K562 treated with DMSO at 1 percent for 24 hours (cell line): ENCODE results near the gene TAC3. TPM values are rescaled to one million over a fixed set of nuclear protein-coding genes. Genes with fewer than 3 reads are reported as not detected.

Experiments
- total RNA-seq: library from RNA; unstranded; fragments of 300-600 nt; gene quantifications from 2 replicates; pipeline ENCODE4 v1.2.3, GENCODE V29; 2022; ENCODE audit warnings: low read depth; ENCODE audit not compliant: insufficient read depth

TAC3 gene
- total RNA-seq: 2.0 and 2.1 TPM in 2 replicates

DNA sequence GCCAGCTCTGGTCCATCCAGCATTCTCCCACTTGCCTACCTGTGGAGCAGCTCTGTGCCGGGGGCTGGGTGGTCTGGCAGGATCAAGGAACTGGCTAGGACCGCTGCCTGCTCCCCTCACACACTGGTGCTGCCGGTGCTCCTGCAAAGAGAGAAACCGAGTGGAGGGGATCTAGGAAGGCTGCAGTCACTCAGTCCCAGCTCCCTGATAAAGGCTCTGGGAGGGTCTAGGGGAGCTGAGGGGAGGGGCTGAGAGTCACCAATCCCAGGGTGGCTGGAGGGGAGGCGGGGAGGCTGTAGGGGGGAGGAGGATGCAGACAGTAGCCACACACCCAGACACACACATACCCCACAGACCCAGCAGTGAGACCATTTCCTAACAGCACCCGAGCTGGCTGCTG lies at the start of gene TAC3:
Gene TAC3, minus strand, starts transcription at position 182 of the 400 bp plus-strand sequence. CDS start 732 bp downstream, outside the sequence.

DNA sequence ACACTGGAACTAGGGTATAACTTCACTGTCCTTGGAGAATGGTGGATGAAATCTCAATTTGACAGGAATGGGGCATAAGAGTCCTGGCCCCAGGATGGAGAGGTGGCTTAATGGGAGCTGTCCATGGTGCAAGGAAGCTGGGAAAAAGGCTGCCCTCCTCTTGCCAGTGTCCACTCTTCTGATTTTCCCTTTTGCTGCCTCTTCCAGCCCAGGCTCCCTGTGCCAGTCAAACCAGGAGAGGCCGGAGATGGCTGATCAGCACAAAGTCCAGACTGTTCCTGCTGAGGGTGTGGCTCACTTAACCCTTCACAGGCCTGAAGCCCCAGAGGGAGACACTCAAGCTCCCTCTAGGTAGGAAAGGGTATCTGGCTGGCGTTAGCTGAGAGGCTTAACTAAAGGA lies 33.6 kb upstream of the TAC3 start, which contains the start of gene MYO1A:
Gene MYO1A, minus strand, starts transcription at position 240 of the 400 bp plus-strand sequence. CDS start 1,806 bp downstream, outside the sequence.

DNA sequence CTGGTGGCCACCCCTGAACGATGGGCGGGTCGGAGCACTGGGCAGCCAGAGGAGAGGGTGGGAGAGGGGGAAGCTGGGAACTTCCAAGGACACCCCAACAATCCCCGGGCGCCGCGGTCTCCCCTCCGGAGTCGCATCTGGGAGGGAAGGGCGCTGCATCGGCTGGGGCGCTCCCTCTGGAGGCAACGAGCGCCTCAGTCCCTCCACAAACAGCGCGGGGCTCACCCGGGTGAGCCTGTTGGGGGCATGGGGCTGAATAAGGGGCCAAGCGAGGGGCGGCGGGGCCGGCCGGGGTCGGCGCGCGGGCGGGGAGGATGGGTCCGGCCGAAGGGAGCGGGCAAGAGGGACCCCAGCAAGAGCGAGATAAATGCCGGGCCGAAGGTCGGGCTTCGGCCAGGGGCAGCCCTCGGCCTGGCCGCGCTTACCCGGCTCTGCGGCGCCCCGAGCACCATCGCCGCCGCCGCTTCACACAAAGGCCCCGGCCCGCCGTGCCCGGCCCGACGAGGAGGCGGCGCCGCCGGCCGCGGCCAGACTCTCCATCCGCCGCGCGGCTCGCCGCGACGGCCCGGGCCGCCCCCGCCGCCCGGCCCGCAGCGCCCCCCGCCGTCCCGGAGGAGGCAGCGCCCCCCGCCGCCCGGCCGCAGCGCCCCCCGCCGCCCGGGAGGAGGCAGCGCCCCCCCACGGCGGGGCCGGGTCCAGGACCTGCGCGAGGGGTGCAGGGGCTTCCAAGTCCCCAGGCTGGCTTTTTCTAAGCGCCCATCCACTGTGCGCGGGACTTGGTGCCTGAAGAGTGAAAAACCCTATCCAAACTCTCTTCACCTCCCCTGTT lies 10.1 kb downstream of the TAC3 start, which contains the start of gene ZBTB39:
Gene ZBTB39, minus strand, starts transcription at position 567 of the 829 bp plus-strand sequence. CDS start 1,629 bp downstream, outside the sequence.

Other genes starting within 250 kb of the TAC3 start
- not detected in 2 replicates for gene SDR9C7, start 82.1 kb downstream of the TAC3 start, total RNA-seq
- gene RDH16, start 58.9 kb downstream of the TAC3 start, total RNA-seq: 0.37 and 0.58 TPM in 2 replicates
- gene ZBTB39, start 10.0 kb downstream of the TAC3 start, total RNA-seq: 8.8 and 10.2 TPM in 2 replicates
- 0.10 TPM in 1 of 2 replicates, not detected in the other for gene MYO1A, start 33.6 kb upstream of the TAC3 start, total RNA-seq
- 20.5 and 22.8 TPM in 2 replicates for gene NEMP1, start 62.3 kb upstream of the TAC3 start, total RNA-seq
- 44.6 and 53.1 TPM in 2 replicates for gene NAB2, start 72.6 kb upstream of the TAC3 start, total RNA-seq
- 47.9 and 54.4 TPM in 2 replicates for gene STAT6, start 94.8 kb upstream of the TAC3 start, total RNA-seq
- gene LRP1, start 112.0 kb upstream of the TAC3 start, total RNA-seq: 3.0 and 3.9 TPM in 2 replicates
- gene LRP1-AS, start 131.1 kb upstream of the TAC3 start, total RNA-seq: not detected in 2 replicates
- 11.3 and 12.4 TPM in 2 replicates for gene NXPH4, start 200.3 kb upstream of the TAC3 start, total RNA-seq
- gene SHMT2, start 213.2 kb upstream of the TAC3 start, total RNA-seq: 518 and 537 TPM in 2 replicates
- gene STAC3, start 234.7 kb upstream of the TAC3 start, total RNA-seq: 5.2 and 7.9 TPM in 2 replicates